HCT116 (cell line): ENCODE measurements around the gene DPH6. TPM values are rescaled to one million over a fixed set of nuclear protein-coding genes. Genes with fewer than 3 reads are reported as not detected.

Experiments
- ATAC-seq: fragments of 200-7000 bp; cut with Tn5 transposase; 2 replicates; pipeline ENCODE4 v1.9.1; 2020; ENCODE audit warnings: mild to moderate bottlenecking, moderate library complexity
- BruUV-seq: library from RNA; stranded (reverse); fragments of 400-500 nt; replicated peaks from 2 replicates; lab custom pipeline; 2021; lab: Mats Ljungman, UMichigan
- CTCF ChIA-PET: fragments of 300-600 bp; sonication (Branson Sonifier 250); formaldehyde crosslinking; loops from one replicate; lab custom pipeline; 2021; ENCODE audit warnings: antibody characterized with exemption; lab: Charles Lee
- POLR2A ChIA-PET: fragments of 300-600, 350-600 bp; sonication (Branson Sonifier 250); formaldehyde crosslinking; loops from one replicate; lab custom pipeline; 2021; ENCODE audit warnings: antibody characterized with exemption; lab: Charles Lee
- RAD21 ChIA-PET, 2 experiments: fragments of 300-600 bp; sonication (Branson Sonifier 250); formaldehyde crosslinking; loops; one replicate each; lab custom pipeline; 2023; ENCODE audit warnings: low total read pairs in 2 of 2; ENCODE audit not compliant: uncharacterized antibody in 2 of 2, unreplicated experiment in 2 of 2, low non-redundant PET in 1 of 2; lab: Charles Lee
- DNase-seq: peaks from one replicate; pipeline ENCODE4 v3.0.0-alpha.2; 2010; ENCODE audit warnings: low read depth, low spot score
- H2AFZ ChIP-seq: fragments of 200-600 bp; shearing (Covaris generic), sonication (generic); 2 replicates; pipeline ENCODE4 v1.6.1; 2017; ENCODE audit warnings: low read depth, mixed run types, mixed read lengths, antibody characterized with exemption, low read length; ENCODE audit not compliant: poor library complexity, severe bottlenecking
- H3K27ac ChIP-seq: 2 replicates; pipeline ENCODE4 v1.5.1; 2012; ENCODE audit warnings: low read depth, low read length
- H3K27me3 ChIP-seq: fragments of 200-600 bp; sonication (generic); 2 replicates; pipeline ENCODE4 v1.6.1; 2016; ENCODE audit warnings: mixed run types, low read length, mixed read lengths; ENCODE audit not compliant: insufficient read depth
- H3K36me3 ChIP-seq, 2 experiments: fragments of 200-500 bp in 1 of 2; fragments of 200-600 bp in 1 of 2; sonication (Bioruptor generic) in 1 of 2; sonication (generic) in 1 of 2; 2 replicates each; pipeline versions ENCODE4 v1.5.1 to v1.6.1; 2014 to 2016; ENCODE audit warnings: low read length in 2 of 2, inconsistent platforms in 1 of 2, mixed read lengths in 1 of 2, mixed run types in 1 of 2; ENCODE audit not compliant: insufficient read depth in 2 of 2, control insufficient read depth in 1 of 2
- H3K4me1 ChIP-seq, 2 experiments: fragments of 200-600 bp in 1 of 2; sonication (generic) in 1 of 2; 2 replicates each; pipeline versions ENCODE4 v1.5.1 to v1.6.1; 2012 to 2017; ENCODE audit warnings: low read length in 2 of 2, inconsistent platforms in 1 of 2, mild to moderate bottlenecking in 1 of 2, mixed read lengths in 1 of 2, mixed run types in 1 of 2, moderate library complexity in 1 of 2; ENCODE audit not compliant: insufficient read depth in 2 of 2, control insufficient read depth in 1 of 2
- H3K4me2 ChIP-seq: fragments of 200-600 bp; sonication (generic); 2 replicates; pipeline ENCODE4 v1.6.1; 2017; ENCODE audit warnings: mixed run types, low read length, mixed read lengths
- H3K4me3 ChIP-seq, 2 experiments: fragments of 200-600 bp in 1 of 2; sonication (generic) in 1 of 2; replicated peaks in 1 of 2; 2 replicates each; pipeline ENCODE4 v1.5.1; 2011 to 2016; ENCODE audit warnings: low read length in 2 of 2, control low read depth in 1 of 2, low read depth in 1 of 2, mild to moderate bottlenecking in 1 of 2, mixed read lengths in 1 of 2, mixed run types in 1 of 2
- H3K79me2 ChIP-seq: fragments of 200-600 bp; sonication (generic); 2 replicates; pipeline ENCODE4 v1.6.1; 2017; ENCODE audit warnings: mild to moderate bottlenecking, mixed run types, low read length, moderate library complexity, mixed read lengths; ENCODE audit not compliant: insufficient read depth
- H3K9ac ChIP-seq: fragments of 200-600 bp; sonication (generic); 2 replicates; pipeline ENCODE4 v1.6.1; 2016; ENCODE audit warnings: low read length, mixed read lengths
- H3K9me2 ChIP-seq: fragments of 200-600 bp; sonication (generic), shearing (Covaris generic); 2 replicates; pipeline ENCODE4 v1.6.1; 2017; ENCODE audit warnings: mixed run types, mild to moderate bottlenecking, moderate library complexity; ENCODE audit not compliant: insufficient read depth
- H3K9me3 ChIP-seq, 2 experiments: fragments of 200-500 bp in 1 of 2; fragments of 200-600 bp in 1 of 2; sonication (Bioruptor generic) in 1 of 2; sonication (generic) in 1 of 2; 2 replicates each; pipeline ENCODE4 v1.6.1; 2014 to 2017; ENCODE audit warnings: low read length in 2 of 2, mixed read lengths in 2 of 2, inconsistent platforms in 1 of 2, low read depth in 1 of 2, mild to moderate bottlenecking in 1 of 2, mixed run types in 1 of 2, moderate library complexity in 1 of 2; ENCODE audit not compliant: control insufficient read depth in 1 of 2, insufficient read depth in 1 of 2
- H4K20me1 ChIP-seq: fragments of 200-600 bp; sonication (generic), shearing (Covaris generic); 2 replicates; pipeline ENCODE4 v1.6.1; 2017; ENCODE audit warnings: mixed run types, mild to moderate bottlenecking, moderate library complexity; ENCODE audit not compliant: insufficient read depth
- ATF3 ChIP-seq: IDR thresholded peaks from 2 replicates; pipeline ENCODE4 v1.6.1; 2012
- CEBPB ChIP-seq: IDR thresholded peaks from 2 replicates; pipeline ENCODE4 v1.6.1; 2012; ENCODE audit warnings: low read depth
- EZH2 ChIP-seq: fragments of 200-600 bp; sonication (generic); IDR thresholded peaks from 2 replicates; pipeline ENCODE4 v1.6.1; 2017; ENCODE audit warnings: antibody characterized with exemption, mixed run types
- JUND ChIP-seq: IDR thresholded peaks from 2 replicates; pipeline ENCODE4 v1.6.1; 2012
- MAX ChIP-seq: IDR thresholded peaks from 2 replicates; pipeline ENCODE4 v1.6.1; 2012
- POLR2AphosphoS5 ChIP-seq: IDR thresholded peaks from 2 replicates; pipeline ENCODE4 v1.6.1; 2011; ENCODE audit warnings: mild to moderate bottlenecking, low read depth, low read length, moderate library complexity
- RAD21 ChIP-seq: IDR thresholded peaks from 2 replicates; pipeline ENCODE4 v1.6.1; 2012; ENCODE audit warnings: low read depth, mild to moderate bottlenecking
- SIN3A ChIP-seq: IDR thresholded peaks from 2 replicates; pipeline ENCODE4 v1.6.1; 2012; ENCODE audit warnings: low read depth
- TCF7L2 ChIP-seq: IDR thresholded peaks from 2 replicates; pipeline ENCODE4 v1.7.0; 2011; ENCODE audit warnings: borderline replicate concordance, inconsistent platforms; ENCODE audit not compliant: insufficient read depth, insufficient read length; ENCODE audit errors: extremely low read depth
- ZFX ChIP-seq: fragments of 450-650 bp; IDR thresholded peaks from 2 replicates; pipeline ENCODE4 v1.6.1; 2017
- ZNF274 ChIP-seq: fragments of 200-500 bp; sonication (Bioruptor generic); IDR thresholded peaks from 2 replicates; pipeline ENCODE4 v1.6.1; 2014; ENCODE audit warnings: mild to moderate bottlenecking, low read depth, low read length, inconsistent platforms
- intact Hi-C: fragments of 100-400 bp; cut with micrococcal nuclease; formaldehyde crosslinking; loops from 2 replicates; pipeline ENCODE4 v1.10.0; 2022
- total RNA-seq: library from RNA; stranded (reverse); gene quantifications from one replicate; pipeline ENCODE4 v1.2.1, GENCODE V29; 2021; ENCODE audit not compliant: unreplicated experiment

DPH6 gene
- total RNA-seq, 1 experiment from 2014 or later, result 18.2 TPM

DNA sequence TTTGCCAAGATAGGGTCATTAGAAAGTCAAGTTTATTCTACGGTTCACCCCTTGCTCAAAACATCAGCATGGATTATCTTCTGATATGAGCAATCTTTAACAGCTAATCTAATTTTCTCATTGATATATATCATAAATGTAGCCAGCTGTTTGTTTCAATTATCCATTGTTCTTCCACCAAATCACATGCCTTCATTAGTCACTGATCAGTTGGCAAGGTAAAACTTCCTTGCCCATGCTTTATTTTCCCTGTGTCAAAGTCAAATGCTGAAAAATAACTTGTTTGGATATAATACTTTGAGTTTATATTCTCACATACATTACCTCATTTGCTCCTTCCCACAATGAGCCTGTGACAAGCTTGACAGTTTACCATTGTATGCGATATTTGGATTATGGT is 60.6 kb downstream of the DPH6 start:
- H3K27me3 ChIP-seq, result no peaks in the 10 kb centered on the region
- no peak overlapping the region for H3K4me2 ChIP-seq
- H3K9me2 ChIP-seq, result no peaks in the 10 kb centered on the region
- H3K4me1 ChIP-seq, result peaks cover 15 to 17% of the 10 kb centered on the region in 2 experiments
- DNase-seq, result no peak
- no TSS peak for BruUV-seq
- H2AFZ ChIP-seq, result no peak overlapping the region
- no peaks in the 10 kb centered on the region for H3K36me3 ChIP-seq
- ChIA-PET CTCF (no interaction called here), POLR2A (no interaction called here), RAD21 (no interaction called here)
- intact Hi-C loops, result no loop called here
- no peaks in the 10 kb centered on the region for H4K20me1 ChIP-seq
- H3K4me3 ChIP-seq, result no peak overlapping the region
- H3K9ac ChIP-seq, result no peak overlapping the region
- no peak for ATAC-seq
- peaks cover 0 to 14% of the 10 kb centered on the region in 2 experiments; a peak in 2 of 4 replicates for H3K9me3 ChIP-seq
- TF ChIP-seq TCF7L2, result no peak
- TF ChIP-seq SIN3A, result no peak
- no peak for TF ChIP-seq MAX
- no peak overlapping the region for H3K27ac ChIP-seq
- H3K79me2 ChIP-seq, result no peaks in the 10 kb centered on the region; the same call in 1 of the 2 replicates

GRCh38 chr15:35484231-35484945 is 61.6 kb downstream of the DPH6 start:
- Histone ChIP-seq H3K27me3 (no peaks in the 10 kb centered on the region), H3K36me3 (no peaks in the 10 kb centered on the region), H3K4me2 (no peak overlapping the region), H3K4me1 (peaks cover 15 to 17% of the 10 kb centered on the region in 2 experiments), H4K20me1 (no peaks in the 10 kb centered on the region), H3K9ac (no peak overlapping the region), H3K79me2 (no peaks in the 10 kb centered on the region; the same call in 1 of the 2 replicates), H2AFZ (no peak overlapping the region), H3K9me2 (no peaks in the 10 kb centered on the region), H3K4me3 (no peak overlapping the region), H3K9me3 (peaks cover 0 to 14% of the 10 kb centered on the region in 2 experiments; a peak in 2 of 4 replicates), H3K27ac (no peak overlapping the region)
- intact Hi-C loops, result no loop called here
- ATAC-seq (no peak), DNase-seq (no peak)
- TF ChIP-seq CEBPB, result no peak
- TF ChIP-seq ATF3, result no peak
- TF ChIP-seq EZH2, result no peak
- no peak for TF ChIP-seq ZNF274
- TF ChIP-seq RAD21, result no peak
- TF ChIP-seq SIN3A, result no peak
- TF ChIP-seq JUND, result no peak
- TF ChIP-seq ZFX, result no peak
- no peak for TF ChIP-seq POLR2AphosphoS5
- CTCF ChIA-PET, result no interaction called here
- POLR2A ChIA-PET, result no interaction called here
- RAD21 ChIA-PET, result no interaction called here
- BruUV-seq, result no TSS peak
